Activated naive CD4-positive, alpha-beta T cell (primary cell): ENCODE measurements around the gene TP53I11.

Experiments
- DNase-seq, 4 experiments: peaks; one replicate each; lab custom pipeline; 2025; lab: John Stamatoyannopoulos, UW

Gene TP53I11

GRCh38 chr11:44955015-44955738 lies 4.5 kb upstream of the TP53I11 start:
- no peak for DNase-seq

- DNase-seq: no peak
These were observed 3.6 kb upstream of the TP53I11 start for GRCh38 chr11:44954051-44954906.

GRCh38 chr11:44952500-44953260 lies 2.0 kb upstream of the TP53I11 start:
- DNase-seq: no peak

GRCh38 chr11:44952082-44952481 lies 1.4 kb upstream of the TP53I11 start:
- DNase-seq: no peak

- peak in 1 of 4 experiments; percentile 14 for DNase-seq
These were observed 555 bp downstream of the TP53I11 start for GRCh38 chr11:44950031-44950624.

GRCh38 chr11:44949160-44950030 lies 1.3 kb downstream of the TP53I11 start:
- no peak for DNase-seq

GRCh38 chr11:44948155-44948554 lies 2.5 kb downstream of the TP53I11 start:
- DNase-seq: no peak

- DNase-seq: no peak
These were observed 3.6 kb downstream of the TP53I11 start for GRCh38 chr11:44947114-44947513.

- DNase-seq: no peak
These were observed 4.4 kb downstream of the TP53I11 start for GRCh38 chr11:44946263-44946662.

GRCh38 chr11:44945666-44946065 lies 5.0 kb downstream of the TP53I11 start:
- DNase-seq: no peak

- no peak for DNase-seq
These were observed 5.8 kb downstream of the TP53I11 start for GRCh38 chr11:44944853-44945235.

GRCh38 chr11:44944181-44944852 lies 6.4 kb downstream of the TP53I11 start:
- no peak for DNase-seq

GRCh38 chr11:44943696-44944095 lies 7.0 kb downstream of the TP53I11 start:
- DNase-seq: no peak

- DNase-seq: no peak
These were observed 7.6 kb downstream of the TP53I11 start for GRCh38 chr11:44943118-44943517.

- DNase-seq: no peak
These were observed 8.4 kb downstream of the TP53I11 start for GRCh38 chr11:44942029-44942955.

- no peak for DNase-seq
These were observed 9.2 kb downstream of the TP53I11 start for GRCh38 chr11:44941259-44942021.

GRCh38 chr11:44940835-44941234 lies 9.8 kb downstream of the TP53I11 start:
- DNase-seq: no peak

GRCh38 chr11:44940404-44940803 lies 10.3 kb downstream of the TP53I11 start:
- DNase-seq: no peak
